Stimulated activated CD8-positive, alpha-beta memory T cell treated with anti-CD3 and anti-CD28 coated beads, Interleukin-12 subunit alpha, Interleukin-12 subunit beta, amount 100 ng/mL, for 24 hours (primary cell): Measurements from ENCODE around the gene ATG13.
"Not testable (repeated sequence)": the region's sequence is repeated elsewhere in the genome, so short reads cannot be mapped to it uniquely, and the experiment has no call there.

Experiments
- DNase-seq: peaks from one replicate; pipeline ENCODE4 v3.0.0-alpha.2; 2020; ENCODE audit errors: extremely low read depth

Gene ATG13

GRCh38 chr11:46643986-46644385 lies 26.6 kb downstream of the ATG13 start:
- DNase-seq: no peak

- no peak for DNase-seq
Observed at GRCh38 chr11:46649180-46649738, 31.9 kb downstream of the ATG13 start.

DNA sequence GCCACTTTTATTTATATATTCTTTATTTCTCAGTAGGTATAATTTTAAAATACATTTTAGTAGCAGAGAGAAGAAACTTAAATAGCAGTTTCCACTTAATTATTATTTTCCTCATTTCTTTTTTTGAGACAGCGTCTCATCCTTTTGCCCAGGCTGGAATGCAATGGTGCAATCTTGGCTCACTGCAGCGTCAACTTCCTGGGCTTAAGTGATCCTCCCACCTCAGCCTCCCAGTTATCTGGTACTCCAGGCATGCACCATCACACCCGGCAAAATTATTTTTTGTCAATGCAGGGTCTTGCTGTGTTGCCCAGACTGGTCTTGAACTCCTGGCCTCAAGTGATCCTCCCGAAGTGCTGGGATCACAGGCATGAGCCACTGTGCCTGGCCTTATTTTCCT lies 38.3 kb downstream of the ATG13 start:
- no peak for DNase-seq

GRCh38 chr11:46657186-46657585 lies 39.8 kb downstream of the ATG13 start:
- DNase-seq: no peak

DNA sequence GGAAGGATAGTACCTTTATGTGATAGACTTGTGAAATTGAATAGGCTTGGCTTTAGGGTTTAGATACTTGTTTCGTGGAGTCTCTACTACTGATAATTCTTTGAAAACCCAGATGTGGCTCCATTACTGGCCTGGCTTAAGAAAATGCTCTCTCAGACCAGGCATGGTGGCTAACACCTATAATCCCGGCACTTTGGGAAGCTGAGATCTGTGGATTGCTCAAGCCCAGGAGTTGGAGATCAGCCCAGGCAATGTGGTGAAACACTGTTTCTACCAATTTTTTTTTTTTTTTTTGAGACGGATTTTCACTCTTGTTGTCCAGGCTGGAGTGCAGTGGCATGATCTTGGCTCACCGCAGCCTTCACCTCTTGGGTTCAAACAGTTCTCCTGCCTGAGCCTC lies 40.9 kb downstream of the ATG13 start:
- no peak for DNase-seq

DNA sequence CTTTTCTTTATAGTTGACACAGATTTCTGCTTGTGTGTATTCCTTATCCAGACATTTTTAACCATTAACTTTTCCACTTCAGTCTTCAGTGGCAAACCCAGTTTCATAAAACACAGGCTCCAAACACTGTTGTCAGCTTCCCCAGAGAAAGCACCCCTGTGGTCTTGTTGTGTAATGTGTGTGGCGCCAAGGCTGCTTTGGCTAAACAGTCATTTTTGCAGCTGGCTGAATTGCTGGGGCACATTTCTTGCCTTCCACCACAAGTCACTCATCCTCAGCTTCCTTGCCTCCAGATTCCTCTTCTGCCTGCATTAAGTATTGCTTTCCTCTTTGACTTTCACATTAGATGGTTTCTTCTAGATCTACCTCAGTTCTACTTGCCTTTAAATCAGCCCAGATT lies 42.6 kb downstream of the ATG13 start:
- no peak for DNase-seq

GRCh38 chr11:46661836-46662235 lies 44.5 kb downstream of the ATG13 start:
- no peak for DNase-seq

DNA sequence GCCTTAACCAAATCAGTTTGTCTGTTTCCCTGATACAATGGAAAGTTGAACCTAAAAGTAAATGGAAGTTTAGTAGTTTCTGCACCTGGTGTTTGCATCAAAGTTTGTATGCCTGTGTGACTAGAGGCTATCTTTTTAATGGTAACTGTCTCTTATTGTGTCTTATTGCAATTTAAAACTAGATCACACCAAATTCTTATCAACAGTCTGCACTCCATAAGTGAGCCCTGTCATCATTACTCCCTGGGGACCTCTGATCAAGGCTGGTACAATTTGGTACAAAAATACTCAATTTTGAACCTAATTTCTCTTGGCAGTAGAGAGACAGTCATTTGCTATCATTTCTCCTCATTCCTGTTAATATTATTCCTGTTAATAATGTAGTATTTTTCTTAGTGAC lies 45.0 kb downstream of the ATG13 start:
- no peak for DNase-seq

DNA sequence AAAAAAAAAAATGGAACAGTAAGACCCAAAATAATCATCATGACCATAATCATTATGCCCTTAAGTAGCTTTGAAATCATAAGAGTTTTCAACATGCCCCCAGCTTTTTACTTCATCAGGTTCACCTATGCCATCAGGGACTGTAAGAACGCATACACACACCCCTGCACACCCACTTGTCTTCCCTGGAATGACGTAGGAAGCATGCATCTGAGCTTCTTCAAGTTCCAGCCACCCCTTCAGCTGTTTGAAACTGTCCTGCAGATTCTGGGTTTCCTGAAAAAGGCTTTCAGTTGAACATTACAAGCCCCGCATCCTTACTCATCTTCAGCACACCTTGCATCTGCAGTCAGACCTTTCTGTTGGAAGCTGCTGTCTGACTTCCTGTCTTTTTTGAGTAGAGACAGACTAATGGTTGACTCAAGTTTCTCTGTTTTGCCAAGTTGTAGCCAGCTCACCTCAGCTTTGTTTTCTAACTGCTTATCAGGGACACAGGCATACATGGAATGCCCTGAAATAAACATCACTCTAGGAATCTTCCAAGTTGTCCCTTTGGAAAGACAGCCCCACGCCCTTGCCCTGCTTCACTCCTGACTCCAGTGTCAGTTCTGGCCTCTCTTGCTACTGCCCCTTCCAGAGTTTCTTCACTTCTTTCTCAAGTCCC lies 46.1 kb downstream of the ATG13 start:
- DNase-seq: no peak

DNA sequence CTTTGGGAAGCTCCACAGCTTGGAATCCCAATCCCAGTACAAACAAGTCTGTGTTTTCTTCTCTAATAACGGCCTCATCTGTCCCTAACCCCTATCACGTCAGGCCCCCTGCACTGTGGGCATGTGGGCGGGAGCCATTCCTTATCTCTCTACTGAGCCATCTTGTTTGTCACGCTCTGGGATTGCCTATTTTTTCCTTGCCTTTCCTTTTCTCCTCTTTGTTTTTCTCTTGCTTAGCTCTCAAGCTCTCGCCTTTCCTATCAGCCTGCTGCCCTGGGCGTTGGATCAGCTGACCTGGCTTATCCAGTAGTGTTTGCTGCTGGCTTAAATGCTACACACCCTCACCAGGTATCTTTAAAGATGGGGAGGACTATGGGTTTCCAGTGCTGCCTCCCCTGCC lies 47.3 kb downstream of the ATG13 start:
- no peak for DNase-seq

DNA sequence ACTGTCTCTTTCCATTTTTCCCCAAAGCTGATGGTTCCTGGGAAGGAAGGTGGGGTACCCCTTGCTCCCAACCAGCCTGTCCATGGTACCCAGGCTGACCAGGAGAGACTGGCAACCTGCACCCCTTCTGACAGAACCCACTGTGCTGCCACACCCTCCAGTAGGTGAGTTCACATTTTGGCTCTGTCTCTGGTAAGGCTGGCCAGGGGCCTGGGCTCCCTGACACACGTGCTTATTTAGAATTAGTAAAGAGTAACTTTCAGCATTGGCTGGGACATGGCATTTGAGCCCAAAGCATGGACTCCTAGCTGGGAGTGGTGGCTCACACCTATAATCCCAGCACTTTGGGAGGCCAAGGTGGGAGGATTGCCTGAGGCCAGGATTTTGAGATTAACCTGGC lies 48.0 kb downstream of the ATG13 start:
- no peak for DNase-seq

GRCh38 chr11:46666516-46666915 lies 49.2 kb downstream of the ATG13 start:
- no peak for DNase-seq

DNA sequence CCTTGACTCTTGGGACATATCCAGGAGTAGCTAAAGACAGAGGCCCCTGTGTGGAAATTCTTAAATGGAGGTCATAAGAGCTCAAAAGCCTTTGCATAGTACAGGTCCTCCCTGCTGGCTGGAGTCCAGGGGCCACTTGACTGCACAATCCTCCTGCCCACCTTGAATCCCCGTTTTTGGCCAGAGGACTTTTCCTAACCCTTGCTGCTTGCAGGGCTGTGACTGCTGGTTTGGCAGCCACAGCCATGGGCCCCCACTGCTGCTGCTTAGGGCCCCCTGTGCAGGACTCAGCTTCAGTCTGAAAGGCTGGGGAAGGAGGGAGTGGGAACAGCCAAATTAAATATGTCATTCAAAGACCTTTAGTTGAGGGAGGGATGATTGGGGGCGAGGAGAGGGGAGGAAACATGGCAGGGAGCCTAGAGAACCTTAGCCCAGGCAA lies 49.7 kb downstream of the ATG13 start:
- no peak for DNase-seq

GRCh38 chr11:46668480-46669085 lies 51.2 kb downstream of the ATG13 start:
- DNase-seq: no peak

DNA sequence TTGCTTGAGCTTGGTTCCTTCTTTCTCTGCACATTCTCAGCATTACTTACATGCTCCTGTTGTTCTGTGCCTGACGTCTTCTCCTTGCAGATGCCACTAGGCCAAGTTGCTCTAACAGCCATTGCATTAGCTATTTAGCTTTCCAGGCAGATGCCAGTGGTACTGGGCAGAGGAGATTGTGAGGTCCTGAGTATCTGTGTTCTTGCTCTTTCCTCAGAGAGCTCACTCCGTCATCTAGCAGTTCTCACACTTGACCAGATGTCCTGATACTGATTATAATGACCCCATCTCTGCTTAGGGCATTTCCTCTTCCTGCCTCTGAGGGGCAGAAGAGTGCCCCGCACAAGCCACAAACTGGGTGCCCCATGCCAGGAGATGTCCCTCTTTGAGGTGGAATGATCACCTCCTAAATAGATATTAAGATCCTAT lies 52.4 kb downstream of the ATG13 start:
- DNase-seq: no peak

GRCh38 chr11:46670521-46670920 lies 53.2 kb downstream of the ATG13 start:
- DNase-seq: not testable (repeated sequence)

DNA sequence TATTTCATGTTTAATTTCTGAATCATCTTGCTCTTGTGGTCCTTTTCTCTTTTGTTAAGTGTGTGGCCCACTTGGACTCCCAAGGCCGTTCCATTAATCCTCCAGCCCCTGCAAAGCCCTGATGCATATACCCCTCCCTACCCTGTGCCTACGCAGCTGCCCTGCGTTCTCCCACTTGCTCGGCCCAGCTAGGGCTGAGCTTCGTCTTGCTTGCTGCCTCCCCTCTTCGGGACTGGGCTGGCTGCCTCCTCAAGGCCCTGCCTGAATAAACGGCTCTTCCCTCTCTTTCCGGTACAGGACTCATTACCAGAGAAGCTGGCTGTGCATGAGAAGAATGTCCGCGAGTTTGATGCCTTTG lies 54.6 kb downstream of the ATG13 start:
- no peak for DNase-seq

GRCh38 chr11:46672381-46672839 lies 55.1 kb downstream of the ATG13 start:
- DNase-seq: no peak

- DNase-seq: no peak
Observed at GRCh38 chr11:46673713-46674462, 56.5 kb downstream of the ATG13 start.

GRCh38 chr11:46674463-46675287 lies 57.3 kb downstream of the ATG13 start:
- DNase-seq: no peak

DNA sequence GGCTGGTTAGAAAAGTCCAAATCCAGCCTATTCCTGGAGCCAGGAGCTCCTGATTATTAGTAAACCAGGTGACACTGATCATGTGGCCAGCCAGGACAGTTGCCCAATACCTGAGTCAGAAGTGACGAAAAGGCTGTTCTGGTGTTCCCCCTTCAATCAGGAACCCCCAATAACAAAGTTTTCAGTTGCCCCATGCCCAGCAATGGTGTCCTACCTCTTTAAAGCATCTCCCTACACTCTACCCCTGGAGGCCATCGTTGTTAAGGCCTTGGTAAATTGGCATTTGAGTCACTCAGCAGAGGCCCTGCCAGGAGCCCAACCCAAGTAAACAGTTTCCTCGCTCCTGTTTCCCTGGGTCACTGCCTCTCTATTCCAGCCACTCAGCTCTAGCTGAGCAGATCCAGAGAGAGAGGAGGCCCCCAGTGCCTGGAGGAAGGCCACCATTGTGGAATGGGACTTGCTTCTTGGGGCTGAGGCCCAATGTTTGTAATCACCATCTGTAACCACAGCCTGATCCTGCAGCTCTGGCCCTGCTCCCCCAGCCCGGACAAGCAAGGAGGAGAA lies 58.0 kb downstream of the ATG13 start:
- no peak for DNase-seq

DNA sequence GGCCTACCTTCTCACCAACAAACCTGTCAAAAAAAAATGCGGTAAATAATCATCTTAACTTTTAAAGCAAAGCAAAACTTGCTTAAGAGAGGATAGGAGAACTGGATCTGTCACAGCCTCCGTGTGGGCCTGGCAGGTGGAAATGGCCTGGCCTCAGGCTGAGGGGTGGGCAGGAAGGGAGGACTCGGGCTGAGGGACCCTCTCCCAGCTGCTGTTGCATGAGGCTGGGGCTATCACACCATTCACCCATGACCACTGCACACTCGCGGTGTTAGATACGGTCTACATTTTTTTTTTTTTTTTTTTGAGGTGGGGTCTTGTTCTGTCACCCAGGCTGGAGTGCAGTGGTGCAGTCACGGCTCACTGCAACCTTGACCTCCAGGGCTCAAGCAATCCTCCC lies 58.6 kb downstream of the ATG13 start:
- DNase-seq: no peak
